Measurements from ENCODE around the gene ISCA2. TPM values are rescaled to one million over a fixed set of nuclear protein-coding genes. Genes with fewer than 3 reads are reported as not detected.
A peak's percentile ranks its signal among the peaks of the same experiment; 100 is the strongest.

Gene ISCA2
- total and polyA plus RNA-seq, 9 of the 15 experiments (the other 6 are each of a cell fraction or from before 2014, with no cell fraction given), result 5.0 to 36.7 (median 18.1) TPM

DNA sequence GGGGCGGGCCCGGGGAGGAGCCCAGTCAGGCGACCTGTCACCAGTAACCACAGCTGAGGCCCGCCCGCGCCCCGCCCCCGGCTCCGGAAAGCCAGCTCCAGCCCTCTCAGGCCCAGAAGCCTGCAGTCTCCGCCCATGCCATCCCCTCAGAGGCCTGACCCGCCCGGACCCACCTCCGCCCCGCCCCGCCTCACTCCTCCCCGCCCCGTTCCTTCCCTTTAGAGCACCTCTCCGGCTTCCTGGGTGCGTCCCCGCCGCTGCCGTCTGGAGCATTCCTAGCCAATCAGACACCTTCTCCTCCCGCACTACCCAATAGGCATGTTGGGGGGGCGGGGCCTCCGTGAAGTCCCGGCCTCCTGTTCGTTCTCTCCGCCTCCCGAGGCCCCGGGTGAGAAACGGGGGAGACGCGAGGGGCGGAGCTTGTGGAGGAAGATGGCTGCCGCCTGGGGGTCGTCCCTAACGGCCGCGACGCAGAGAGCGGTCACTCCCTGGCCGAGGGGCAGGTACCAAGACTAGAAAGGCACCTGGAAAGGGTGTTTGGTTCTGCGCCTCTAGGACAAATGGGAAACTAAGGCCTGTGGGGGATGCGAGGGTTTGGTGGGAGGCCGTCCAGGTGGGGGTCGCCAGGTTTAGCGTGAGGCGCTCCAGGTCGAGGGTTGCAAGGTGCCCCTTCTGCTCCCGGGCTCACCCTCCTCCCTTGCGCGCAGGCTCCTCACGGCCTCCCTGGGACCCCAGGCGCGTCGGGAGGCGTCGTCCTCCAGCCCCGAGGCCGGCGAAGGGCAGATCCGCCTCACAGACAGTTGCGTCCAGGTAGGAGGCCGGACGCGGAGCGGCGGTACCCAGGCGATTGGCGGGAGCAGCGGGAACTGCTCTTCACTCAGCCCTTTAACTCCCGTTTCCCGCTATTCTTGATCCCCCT lies at the start of gene ISCA2 (continued):
- TF ChIP-seq HMBOX1 (IDR thresholded peaks at IDR 0.05) (no peak), ZFX (CRISPR knock-in tag; IDR thresholded peaks at IDR 0.05) (peak; percentile 60; the same call in 1 of the 2 replicates), PBX2 (CRISPR knock-in tag; IDR thresholded peaks at IDR 0.05; ENCODE audit: low read depth) (no peak), PBX2 (tag; conservative IDR thresholded peaks at IDR 0.05; ENCODE audit: low read depth) (no peak), ZNF512 (tag; IDR thresholded peaks at IDR 0.05) (no peak), CBX2 (IDR thresholded peaks at IDR 0.05; ENCODE audit: insufficient read depth, low read length, poor library complexity, severe bottlenecking) (no peak), TSC22D4 (tag; IDR thresholded peaks at IDR 0.05) (no peak), BACH1 (tag; IDR thresholded peaks at IDR 0.05) (no peak), FOS (IDR thresholded peaks at IDR 0.05; ENCODE audit: extremely low read depth, insufficient read length) (peak; percentile 89), MLX (CRISPR knock-in tag; conservative IDR thresholded peaks at IDR 0.05) (no peak), CEBPZ (IDR thresholded peaks at IDR 0.05; ENCODE audit: borderline replicate concordance, low read depth, low read length) (no peak), GATA2 (CRISPR knock-in tag; IDR thresholded peaks at IDR 0.05) (no peak), POLR2H (tag; IDR thresholded peaks at IDR 0.05; ENCODE audit: low read depth) (no peak), ATF1 (CRISPR knock-in tag; IDR thresholded peaks at IDR 0.05) (no peak), ATF1 (tag; IDR thresholded peaks at IDR 0.05) (peak; percentile 34; the same call in 1 of the 2 replicates), MBD2 (IDR thresholded peaks at IDR 0.05; ENCODE audit: borderline replicate concordance, low read depth) (peak; percentile 80; the same call in 1 of the 2 replicates), ILK (tag; IDR thresholded peaks at IDR 0.05; ENCODE audit: borderline replicate concordance, low read depth) (no peak)

Measured in K562 (cell line).